ENCODE results near the gene MEMO1.

DNA sequence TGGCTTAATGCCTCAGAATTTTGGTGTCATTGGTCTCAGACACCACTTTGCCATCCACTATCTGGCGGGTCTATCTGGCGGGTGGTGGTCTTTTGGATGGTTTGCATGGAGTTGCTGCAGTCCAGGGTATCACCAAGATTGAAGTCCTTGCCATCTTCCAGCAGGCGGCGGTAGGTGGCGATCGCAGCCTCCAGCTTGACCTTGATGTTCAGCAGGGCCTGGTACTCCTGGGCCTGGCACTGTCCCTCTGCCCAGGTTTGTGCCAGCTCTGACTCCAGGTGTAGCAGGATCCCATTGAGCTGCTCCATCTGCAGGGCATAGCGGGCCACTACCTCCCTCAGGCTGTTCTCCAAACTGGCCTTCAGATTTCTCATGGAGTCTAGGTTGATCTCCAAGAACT is 188.2 kb downstream of the MEMO1 start:
- TF ChIP-seq, protein P1, sequence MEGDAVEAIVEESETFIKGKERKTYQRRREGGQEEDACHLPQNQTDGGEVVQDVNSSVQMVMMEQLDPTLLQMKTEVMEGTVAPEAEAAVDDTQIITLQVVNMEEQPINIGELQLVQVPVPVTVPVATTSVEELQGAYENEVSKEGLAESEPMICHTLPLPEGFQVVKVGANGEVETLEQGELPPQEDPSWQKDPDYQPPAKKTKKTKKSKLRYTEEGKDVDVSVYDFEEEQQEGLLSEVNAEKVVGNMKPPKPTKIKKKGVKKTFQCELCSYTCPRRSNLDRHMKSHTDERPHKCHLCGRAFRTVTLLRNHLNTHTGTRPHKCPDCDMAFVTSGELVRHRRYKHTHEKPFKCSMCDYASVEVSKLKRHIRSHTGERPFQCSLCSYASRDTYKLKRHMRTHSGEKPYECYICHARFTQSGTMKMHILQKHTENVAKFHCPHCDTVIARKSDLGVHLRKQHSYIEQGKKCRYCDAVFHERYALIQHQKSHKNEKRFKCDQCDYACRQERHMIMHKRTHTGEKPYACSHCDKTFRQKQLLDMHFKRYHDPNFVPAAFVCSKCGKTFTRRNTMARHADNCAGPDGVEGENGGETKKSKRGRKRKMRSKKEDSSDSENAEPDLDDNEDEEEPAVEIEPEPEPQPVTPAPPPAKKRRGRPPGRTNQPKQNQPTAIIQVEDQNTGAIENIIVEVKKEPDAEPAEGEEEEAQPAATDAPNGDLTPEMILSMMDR (IDR thresholded peaks at IDR 0.05) = no peak
- TF ChIP-seq POLR2A (IDR thresholded peaks at IDR 0.05) = no peak
